PC-9 (cell line): ENCODE results near the gene SFT2D1.

Experiments used
- CTCF ChIP-seq: fragments of 200-600 bp; sonication (generic); conservative IDR thresholded peaks from 2 replicates; pipeline ENCODE4 v1.6.1; 2017; ENCODE audit warnings: mixed run types, antibody characterized with exemption, mild to moderate bottlenecking, moderate library complexity
- EZH2 ChIP-seq: fragments of 200-600 bp; sonication (generic); IDR thresholded peaks from 2 replicates; pipeline ENCODE4 v1.8.0; 2017; ENCODE audit warnings: antibody characterized with exemption, low read depth

GRCh38 chr6:166341977-166342348 is 382 bp downstream of the SFT2D1 start:
- no peak for TF ChIP-seq CTCF
- TF ChIP-seq EZH2 = no peak
